Tibial nerve (tissue), 4 donors: ENCODE data around the gene SERINC5.

Source experiments
- CTCF ChIP-seq, 5 experiments: fragments of 200-600 bp in 3 of 5; fragments of 450-650 bp in 2 of 5; sonication (generic) in 3 of 5; IDR thresholded peaks; one replicate each; pipeline ENCODE4 v1.5.1; 2016 to 2019; ENCODE audit warnings: antibody characterized with exemption in 5 of 5, mild to moderate bottlenecking in 3 of 5, moderate library complexity in 2 of 5
- EP300 ChIP-seq, 2 donors: sonication (generic); formaldehyde crosslinking; IDR thresholded peaks; one replicate each; pipeline ENCODE4 v1.6.1; 2017; ENCODE audit warnings: antibody characterized with exemption in 2 of 2, mild to moderate bottlenecking in 1 of 2
- POLR2A ChIP-seq, 2 donors: fragments of 450-650 bp; IDR thresholded peaks; one replicate each; pipeline ENCODE4 v1.6.1; 2017; ENCODE audit warnings: antibody characterized with exemption in 2 of 2, mild to moderate bottlenecking in 2 of 2, moderate library complexity in 2 of 2

GRCh38 chr5:80284720-80285119 is 28.9 kb upstream of the SERINC5 start:
- TF ChIP-seq POLR2A (IDR thresholded peaks at IDR 0.05), result no peak
- TF ChIP-seq EP300 (IDR thresholded peaks at IDR 0.05), result no peak
- TF ChIP-seq CTCF (IDR thresholded peaks at IDR 0.05), result no peak
